Muscle of back (tissue), 13 donors: ENCODE measurements around the gene WDR83. TPM values are rescaled to one million over a fixed set of nuclear protein-coding genes. Genes with fewer than 3 reads are reported as not detected.
"Not testable (repeated sequence)": the region's sequence is repeated elsewhere in the genome, so short reads cannot be mapped to it uniquely, and the experiment has no call there.

Experiments
- DNase-seq, 3 donors: peaks; one replicate each; pipeline versions ENCODE4 v3.0.0 to v3.0.0-alpha.2; 2013
- long read RNA-seq, 9 donors: transcript quantifications; one replicate each; lab custom pipeline, GENCODE V29; 2026
- polyA plus RNA-seq, 10 donors: library from polyadenylated mRNA; unstranded; fragments of 120-200 nt; gene quantifications; one replicate each; pipeline ENCODE4 v1.2.1, GENCODE V29; 2013; ENCODE audit not compliant: insufficient read length in 10 of 10

WDR83 gene
- 10 to 100 TPM in 6 of 10 donors, 1 to 10 TPM in 4; 5.8 to 13.2 (median 10.6) TPM for polyA plus RNA-seq
- long read RNA-seq, donor 1, partial matches to known transcripts, result 78 of 220 reads
- long read RNA-seq, donor 1, other reads (novel, unspliced or antisense), result 142 of 220 reads
- long read RNA-seq, donor 2, result 0 reads
- long read RNA-seq, donor 3, result 0 reads
- long read RNA-seq, donor 4, result 0 reads
- long read RNA-seq, donor 5, partial matches to known transcripts, result 8 of 45 reads
- long read RNA-seq, donor 5, other reads (novel, unspliced or antisense), result 37 of 45 reads
- long read RNA-seq, donor 6, partial matches to known transcripts, result 0 of 2 reads
- long read RNA-seq, donor 6, other reads (novel, unspliced or antisense), result 0 of 2 reads
- long read RNA-seq, donor 7, partial matches to known transcripts, result 17 of 44 reads
- long read RNA-seq, donor 7, other reads (novel, unspliced or antisense), result 27 of 44 reads
- long read RNA-seq, donor 8, partial matches to known transcripts, result 57 of 219 reads
- long read RNA-seq, donor 8, other reads (novel, unspliced or antisense), result 162 of 219 reads
- long read RNA-seq, donor 9, result 0 reads

GRCh38 chr19:12666265-12667048 lies at the start of gene WDR83, which contains the start of gene MAN2B1:
Gene WDR83 (plus strand): TSS chr19:12666807. CDS start chr19:12669791, 2,984 bp downstream.
Gene MAN2B1 (minus strand): TSS chr19:12666742. CDS start chr19:12666701, 41 bp downstream.
- peak; percentile 64 to 93 (median 84) for DNase-seq

GRCh38 chr19:12617646-12618045 lies 49.0 kb upstream of the WDR83 start:
- no peak for DNase-seq

- not testable (repeated sequence) for DNase-seq
Observed at GRCh38 chr19:12621253-12622024, 45.2 kb upstream of the WDR83 start.

- no peak for DNase-seq
Observed at GRCh38 chr19:12623361-12624031, 43.1 kb upstream of the WDR83 start.

- no peak for DNase-seq
Observed at GRCh38 chr19:12626958-12627357, 39.6 kb upstream of the WDR83 start.

- no peak for DNase-seq
Observed at GRCh38 chr19:12628040-12629022, 38.3 kb upstream of the WDR83 start.

GRCh38 chr19:12629215-12629614 lies 37.4 kb upstream of the WDR83 start:
- DNase-seq, result no peak

GRCh38 chr19:12636631-12637030 lies 30.0 kb upstream of the WDR83 start:
- no peak for DNase-seq

- no peak for DNase-seq
Observed at GRCh38 chr19:12638611-12639182, 27.9 kb upstream of the WDR83 start.

- peak; percentile 61 to 83 (median 72) for DNase-seq
Observed at GRCh38 chr19:12639901-12640613, 26.6 kb upstream of the WDR83 start.

- no peak for DNase-seq
Observed at GRCh38 chr19:12641456-12641855, 25.2 kb upstream of the WDR83 start.

- no peak for DNase-seq
Observed at GRCh38 chr19:12642506-12642905, 24.1 kb upstream of the WDR83 start.

GRCh38 chr19:12643716-12644115 lies 22.9 kb upstream of the WDR83 start:
- DNase-seq, result not testable (repeated sequence)

- no peak for DNase-seq
Observed at GRCh38 chr19:12646551-12646950, 20.1 kb upstream of the WDR83 start.

- DNase-seq, result no peak
Observed at GRCh38 chr19:12647047-12647446, 19.6 kb upstream of the WDR83 start.

GRCh38 chr19:12647490-12648071 lies 19.0 kb upstream of the WDR83 start:
- no peak for DNase-seq

GRCh38 chr19:12648088-12648487 lies 18.5 kb upstream of the WDR83 start:
- DNase-seq, result no peak

GRCh38 chr19:12649941-12650340 lies 16.7 kb upstream of the WDR83 start:
- DNase-seq, result no peak
